CD4-positive, alpha-beta T cell treated with Interleukin-6 for 4 hours (primary cell): ENCODE results near the gene ACAD10.
"Not testable (repeated sequence)": the region's sequence is repeated elsewhere in the genome, so short reads cannot be mapped to it uniquely, and the experiment has no call there.

Source experiments
- DNase-seq: peaks from one replicate; pipeline ENCODE4 v3.0.0-alpha.2; 2020; ENCODE audit warnings: mixed read lengths

ACAD10 gene

DNA sequence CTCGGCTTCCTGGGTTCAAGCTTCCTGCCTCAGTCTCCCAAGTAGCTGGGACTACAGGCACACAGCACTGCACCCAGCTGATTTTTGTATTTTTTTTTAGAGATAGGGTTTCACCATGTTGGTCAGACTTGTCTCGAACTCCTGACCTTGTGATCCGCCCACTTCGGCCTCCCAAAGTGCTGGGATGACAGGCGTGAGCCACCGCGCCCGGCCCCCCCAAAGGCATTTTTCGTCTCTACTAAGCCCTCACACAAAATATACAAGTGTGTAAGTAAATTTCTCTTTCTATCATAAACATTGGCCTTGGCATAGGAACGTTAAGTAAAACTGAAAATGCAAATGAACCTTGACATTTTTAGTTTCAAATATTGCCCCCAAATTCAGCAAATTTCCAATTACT lies 2.1 kb downstream of the ACAD10 start:
- DNase-seq: no peak

DNA sequence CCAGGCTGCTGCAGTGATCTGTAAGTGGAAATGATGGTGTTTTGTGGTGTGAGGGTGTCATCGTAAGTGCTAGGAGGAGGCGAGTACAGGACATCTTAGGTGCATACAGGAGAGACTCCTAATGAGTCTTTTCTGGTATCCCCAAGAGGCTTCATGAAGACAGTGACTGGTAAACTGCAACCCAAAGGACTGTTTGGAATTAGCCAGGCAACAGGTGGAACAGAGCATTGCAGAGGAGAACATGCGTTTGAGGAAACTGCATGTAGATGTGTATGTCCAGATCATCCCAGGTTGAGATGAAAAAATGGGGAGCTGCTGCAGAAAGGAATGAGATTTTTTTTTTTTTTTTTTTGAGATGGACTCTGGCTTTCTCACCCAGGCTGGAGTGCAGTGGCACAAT lies 5.4 kb downstream of the ACAD10 start:
- no peak for DNase-seq

DNA sequence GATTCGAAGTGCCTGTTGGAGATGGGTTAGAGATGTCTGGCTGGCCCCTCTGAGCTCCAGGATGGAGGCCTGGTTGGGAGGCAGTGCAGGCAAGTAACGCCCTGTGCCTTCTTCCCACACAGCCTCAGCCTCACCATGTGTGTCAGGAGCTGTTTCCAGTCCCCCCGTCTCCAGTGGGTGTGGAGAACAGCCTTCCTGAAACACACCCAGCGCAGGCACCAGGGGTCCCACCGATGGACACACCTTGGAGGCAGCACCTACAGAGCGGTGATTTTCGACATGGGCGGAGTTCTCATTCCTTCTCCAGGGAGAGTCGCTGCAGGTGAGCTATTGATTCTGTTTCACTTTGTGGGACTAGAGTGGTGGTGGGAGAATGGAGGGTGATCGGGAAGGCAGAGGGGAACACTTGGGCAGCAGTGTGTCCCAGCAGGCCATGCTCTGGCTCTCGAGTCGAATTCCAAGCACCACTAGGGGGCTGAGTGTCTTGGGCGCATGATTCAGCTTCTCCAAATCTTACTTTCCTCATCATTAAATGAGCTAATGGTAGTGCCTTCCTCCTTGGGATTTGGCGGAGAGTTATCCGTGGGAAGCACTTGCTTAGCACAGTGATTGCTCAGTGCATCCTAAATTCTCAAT lies 6.8 kb downstream of the ACAD10 start:
- DNase-seq: no peak

DNA sequence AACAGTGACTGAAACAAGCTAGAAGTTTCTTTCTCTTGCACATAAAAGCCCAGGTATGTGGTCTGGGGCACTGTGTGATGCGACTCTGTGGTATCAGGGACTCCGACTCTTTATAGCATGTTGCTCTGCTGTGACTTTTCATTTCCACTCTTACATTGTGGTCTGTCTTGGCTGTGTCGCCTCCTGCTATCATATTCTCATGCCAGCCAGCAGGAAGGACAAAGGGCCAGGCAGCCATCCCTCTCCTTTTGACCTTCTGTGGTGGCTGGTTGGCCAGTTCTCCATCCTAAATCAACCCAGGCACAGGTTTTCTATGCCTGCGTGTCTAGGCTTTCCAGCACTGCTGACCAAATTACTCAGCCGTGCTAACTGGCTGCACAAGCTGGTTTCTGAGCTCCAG lies 8.0 kb downstream of the ACAD10 start:
- DNase-seq: no peak

DNA sequence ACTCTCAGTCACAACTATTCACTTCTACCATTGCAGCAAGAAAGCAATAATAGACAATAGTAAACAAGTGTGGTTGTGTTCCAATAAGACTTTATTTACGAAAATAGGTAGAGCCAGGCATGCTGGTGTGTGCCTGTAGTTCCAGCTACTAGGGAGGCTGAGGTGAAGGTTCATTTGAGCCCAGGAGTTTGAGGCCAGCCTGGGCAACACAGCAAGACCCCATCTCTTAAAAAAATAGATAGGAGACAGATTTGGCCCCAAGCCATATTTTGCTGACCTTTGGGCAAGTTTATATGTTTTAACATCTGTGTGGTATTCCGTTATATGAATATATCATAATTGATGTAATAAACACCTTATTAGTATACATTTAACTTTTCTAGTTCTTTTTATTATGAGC lies 14.1 kb downstream of the ACAD10 start:
- no peak for DNase-seq

DNA sequence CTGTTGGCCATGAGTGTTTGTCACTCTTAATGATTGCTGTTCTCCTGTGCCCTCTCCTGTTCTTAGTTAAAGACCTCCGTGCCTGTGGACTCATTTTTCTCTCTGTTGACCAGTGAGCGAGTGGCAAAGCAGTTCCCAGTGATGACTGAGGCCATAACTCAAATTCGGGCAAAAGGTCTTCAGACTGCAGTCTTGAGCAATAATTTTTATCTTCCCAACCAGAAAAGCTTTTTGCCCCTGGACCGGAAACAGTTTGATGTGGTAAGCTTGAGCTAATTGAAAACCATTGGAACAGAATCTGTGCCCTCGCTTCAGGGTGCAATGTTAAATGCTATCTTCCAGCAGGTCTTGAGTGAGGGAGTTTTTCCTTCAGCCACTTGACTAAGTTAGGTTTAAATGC lies 19.8 kb downstream of the ACAD10 start:
- no peak for DNase-seq

DNA sequence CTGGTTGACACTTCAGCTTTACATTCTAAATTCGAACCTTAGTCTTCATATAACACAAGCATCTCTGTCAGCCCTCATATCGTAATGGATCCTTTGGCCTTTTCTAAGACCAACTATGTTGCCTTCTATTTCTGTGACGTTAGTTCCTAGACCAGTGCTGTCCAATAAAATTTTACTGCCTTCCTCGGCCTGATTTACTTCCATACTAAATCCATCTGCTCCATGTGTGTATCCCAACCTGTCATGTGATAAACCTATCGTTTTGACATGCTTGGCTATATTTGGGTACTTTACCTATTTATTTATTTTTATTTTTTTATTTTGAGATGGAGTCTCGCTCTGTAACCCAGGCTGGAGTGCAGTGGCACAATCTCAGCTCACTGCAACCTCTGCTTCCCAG lies 20.3 kb downstream of the ACAD10 start:
- DNase-seq: no peak

DNA sequence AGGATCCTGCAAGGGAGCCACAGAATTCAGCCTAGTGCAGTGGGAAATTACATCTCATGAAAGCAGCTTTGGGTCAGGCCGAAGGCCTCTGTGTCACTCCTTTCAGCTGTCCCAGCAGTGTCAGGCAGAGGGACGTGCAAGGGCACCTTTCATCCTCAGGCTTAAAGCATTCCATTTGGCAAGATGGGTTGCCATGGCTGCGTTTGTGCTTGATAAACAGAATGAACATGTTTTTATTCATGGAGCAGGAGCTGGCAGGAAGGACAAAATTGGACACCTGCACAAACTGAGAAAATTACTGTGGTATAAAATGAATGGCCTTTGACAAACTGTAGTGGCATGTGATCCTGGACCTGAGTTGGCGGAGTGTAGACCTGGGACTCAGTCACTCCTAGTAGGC lies 29.4 kb downstream of the ACAD10 start:
- DNase-seq: no peak

DNA sequence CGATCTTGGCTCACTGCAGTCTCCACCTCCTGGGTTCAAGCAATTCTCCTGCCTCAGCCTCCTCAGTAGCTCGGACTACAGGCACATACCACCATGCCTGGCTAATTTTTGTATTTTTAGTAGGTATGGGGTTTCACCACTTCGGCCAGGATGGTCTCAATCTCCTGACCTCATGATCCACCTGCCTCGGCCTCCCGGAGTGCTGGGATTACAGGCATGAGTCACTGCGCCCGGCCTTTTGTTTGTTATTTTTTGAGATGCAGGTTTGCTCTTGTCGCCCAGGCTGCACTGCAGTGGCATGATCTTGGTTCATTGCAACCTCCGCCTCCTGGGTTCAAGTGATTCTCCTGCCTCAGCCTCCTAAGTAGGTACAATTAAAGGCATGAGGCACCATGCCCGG lies 33.5 kb downstream of the ACAD10 start:
- DNase-seq: not testable (repeated sequence)

DNA sequence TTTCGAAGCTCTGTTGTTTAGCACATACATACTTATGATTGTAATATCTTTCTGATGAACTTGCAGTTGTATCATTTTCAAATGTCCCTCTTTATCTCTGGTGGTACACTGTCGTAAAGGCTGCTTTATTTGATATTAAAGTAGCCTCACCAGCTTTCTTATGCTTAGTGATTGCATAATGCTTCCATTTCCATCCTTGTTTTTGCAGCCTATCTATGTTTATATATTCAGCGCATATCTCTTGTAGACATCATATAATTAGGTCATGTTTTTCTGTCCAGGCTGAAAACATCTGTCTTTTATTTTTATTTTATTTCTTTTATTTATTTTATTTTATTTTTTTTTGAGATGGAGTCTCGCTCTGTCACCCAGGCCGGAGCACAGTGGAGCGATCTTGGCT lies 34.6 kb downstream of the ACAD10 start:
- DNase-seq: no peak

DNA sequence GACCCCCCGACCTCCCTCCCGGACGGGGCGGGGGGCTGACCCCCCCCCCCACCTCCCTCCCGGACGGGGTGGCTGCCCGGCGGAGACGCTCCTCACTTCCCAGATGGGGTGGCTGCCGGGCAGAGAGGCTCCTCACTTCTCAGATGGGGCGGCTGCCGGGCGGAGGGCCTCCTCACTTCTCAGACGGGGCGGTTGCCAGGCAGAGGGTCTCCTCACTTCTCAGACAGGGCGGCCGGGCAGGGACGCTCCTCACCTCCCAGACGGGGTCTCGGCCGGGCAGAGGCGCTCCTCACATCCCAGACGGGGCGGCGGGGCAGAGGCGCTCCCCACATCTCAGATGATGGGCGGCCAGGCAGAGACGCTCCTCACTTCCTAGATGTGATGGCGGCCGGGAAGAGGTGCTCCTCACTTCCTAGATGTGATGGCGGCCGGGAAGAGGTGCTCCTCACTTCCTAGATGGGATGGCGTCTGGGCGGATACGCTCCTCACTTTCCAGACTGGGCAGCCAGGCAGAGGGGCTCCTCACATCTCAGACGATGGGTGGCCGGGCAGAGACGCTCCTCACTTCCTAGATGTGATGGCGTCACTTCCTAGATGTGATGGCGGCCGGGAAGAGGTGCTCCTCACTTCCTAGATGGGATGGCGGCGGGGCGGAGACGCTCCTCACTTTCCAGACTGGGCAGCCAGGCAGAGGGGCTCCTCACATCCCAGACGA lies 38.0 kb downstream of the ACAD10 start:
- DNase-seq: not testable (repeated sequence)

DNA sequence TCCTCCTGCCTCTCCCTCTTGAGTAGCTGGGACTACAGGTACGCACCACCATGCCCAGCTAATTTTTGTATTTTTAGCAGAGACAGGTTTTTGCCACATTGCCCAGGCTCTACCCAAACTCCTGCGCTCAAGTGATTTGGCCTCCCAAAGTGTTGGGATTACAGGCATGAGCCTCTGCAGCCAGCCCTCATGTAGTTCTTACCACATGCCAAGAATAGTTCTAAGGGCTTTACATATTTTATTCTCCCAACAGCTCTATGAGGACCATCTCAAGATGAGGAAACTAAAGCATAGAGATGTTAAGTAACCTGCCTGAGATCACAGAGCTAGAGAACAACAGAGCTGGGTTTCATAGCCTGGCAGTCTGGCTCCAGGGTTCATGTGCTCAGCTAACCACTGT lies 42.9 kb downstream of the ACAD10 start:
- no peak for DNase-seq

DNA sequence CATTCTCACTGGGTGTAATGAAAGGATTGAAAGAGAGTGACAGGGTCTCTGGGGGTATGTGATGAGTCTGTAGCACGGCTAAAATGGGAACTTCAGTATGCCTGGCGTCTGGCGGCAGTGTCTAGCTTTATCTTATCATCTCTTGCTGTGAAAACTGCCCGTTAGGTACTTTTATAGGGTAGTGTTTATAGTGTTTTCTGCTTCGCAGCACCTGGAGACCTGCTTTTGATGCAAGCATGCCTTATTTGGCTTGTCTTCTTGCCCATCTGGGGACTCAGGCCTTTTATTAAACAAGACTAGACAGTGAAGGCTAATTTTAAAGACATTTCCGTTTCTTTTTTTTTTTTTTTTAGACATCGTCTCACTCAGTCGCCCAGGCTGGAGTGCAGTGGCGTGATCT lies 44.6 kb downstream of the ACAD10 start:
- no peak for DNase-seq

DNA sequence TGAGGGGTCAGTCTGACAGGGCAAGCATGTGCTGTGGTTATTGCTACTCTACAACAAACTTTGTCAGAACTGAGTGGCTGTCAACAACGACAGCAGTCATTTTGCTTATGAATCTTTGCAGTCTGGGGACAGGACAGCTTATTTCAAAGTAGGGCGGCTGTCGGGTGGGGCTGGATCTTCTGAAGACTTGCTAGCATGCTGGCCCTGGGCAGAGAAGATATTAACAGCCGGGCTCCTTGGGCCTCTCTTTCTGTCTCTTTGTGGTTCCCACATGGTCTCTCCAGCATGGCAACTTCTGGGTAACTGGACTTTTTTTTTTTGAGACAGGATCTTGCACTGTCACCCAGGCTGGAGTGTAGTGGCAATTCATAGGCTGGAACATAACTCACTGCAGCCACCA lies 46.9 kb downstream of the ACAD10 start:
- no peak for DNase-seq

DNA sequence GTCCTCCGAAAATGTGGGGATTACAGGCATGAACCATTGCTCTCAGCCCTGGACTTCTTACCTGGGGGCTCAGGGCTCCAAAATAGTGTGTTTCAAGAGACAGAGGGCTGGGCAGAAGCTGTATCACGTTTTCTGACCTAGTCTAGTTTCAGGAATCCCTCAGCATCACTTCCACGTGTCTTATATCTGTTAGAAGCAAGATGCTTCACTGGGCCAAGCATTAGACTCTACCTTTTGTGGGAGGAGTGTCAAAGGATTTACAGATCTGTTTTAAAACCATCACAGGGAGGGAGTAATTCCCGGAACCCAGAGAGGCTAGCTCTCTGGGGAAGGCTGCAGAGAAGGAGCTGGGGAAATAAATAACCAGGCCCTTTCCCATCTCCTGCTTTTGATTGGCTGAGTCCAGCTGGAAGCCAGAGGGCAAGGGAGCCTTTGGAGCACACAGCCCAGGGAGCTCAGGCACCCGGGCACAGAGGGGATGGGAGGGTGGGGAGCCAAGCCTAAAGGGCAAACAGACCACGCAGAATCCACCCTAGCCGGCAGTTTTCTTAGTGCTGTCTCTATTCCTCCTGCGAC lies 47.6 kb downstream of the ACAD10 start:
- no peak for DNase-seq

DNA sequence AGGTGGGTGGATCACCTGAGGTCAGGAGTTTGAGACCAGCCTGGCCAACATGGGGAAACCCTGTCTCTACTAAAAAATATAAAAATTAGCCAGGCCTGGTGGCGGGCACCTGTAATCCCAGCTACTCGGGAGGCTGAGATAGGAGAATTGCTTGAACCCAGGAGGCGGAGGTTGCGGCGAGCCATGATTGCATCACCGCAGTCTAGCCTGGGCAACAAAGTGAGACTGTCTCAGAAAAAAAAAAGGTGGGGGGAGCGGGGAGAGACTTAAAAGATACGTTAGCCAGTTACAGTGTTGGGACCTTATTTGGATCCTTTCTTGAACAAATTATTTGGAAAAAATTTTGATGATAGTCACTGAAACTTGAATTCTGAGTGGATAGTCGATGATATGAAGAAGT lies 53.7 kb downstream of the ACAD10 start:
- DNase-seq: not testable (repeated sequence)

DNA sequence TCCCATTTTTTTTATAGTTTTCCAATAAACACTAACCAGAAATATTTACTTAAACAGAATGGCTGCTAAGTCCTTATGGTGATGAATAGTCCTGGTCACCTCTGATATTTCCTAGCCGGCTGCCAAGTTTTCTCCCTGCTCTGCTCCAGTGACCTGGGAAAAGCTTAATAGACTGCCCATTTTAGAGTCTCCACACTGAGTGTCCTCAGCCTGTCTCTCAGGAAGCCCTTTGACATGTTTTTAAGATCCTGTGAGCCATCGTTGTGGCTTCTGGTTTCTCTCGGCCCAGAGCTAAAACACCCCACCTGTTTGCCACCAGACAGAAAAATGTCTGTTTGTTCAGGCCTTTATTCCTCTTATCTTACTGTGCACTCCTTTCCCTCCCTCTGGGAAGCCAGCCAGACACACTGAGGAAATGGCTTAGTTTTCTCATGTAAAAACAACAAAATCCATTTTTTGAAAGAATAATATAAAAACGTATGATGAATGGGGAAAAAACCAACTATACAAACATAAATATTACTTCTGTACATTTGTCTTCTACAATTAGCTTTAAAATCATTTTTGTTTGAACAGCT lies 55.5 kb downstream of the ACAD10 start:
- DNase-seq: no peak

DNA sequence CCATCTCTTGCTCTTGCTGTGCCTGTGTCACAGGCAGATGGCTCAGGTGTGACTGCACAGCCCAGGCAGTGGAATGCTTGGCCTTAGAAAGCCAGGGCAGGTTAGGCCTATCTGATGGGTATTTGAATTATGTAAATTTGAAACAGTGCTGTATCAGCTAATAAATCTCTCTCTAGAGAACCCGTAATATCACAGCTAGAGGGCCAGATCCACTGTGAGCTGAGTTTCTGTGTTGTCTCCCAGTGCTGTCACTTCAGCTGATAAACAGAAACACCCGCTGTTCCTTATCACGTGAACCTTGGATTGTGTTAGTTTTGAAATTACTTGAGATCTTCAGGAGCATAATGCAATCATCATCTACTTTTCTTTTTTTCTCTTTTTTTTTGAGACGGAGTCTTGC lies 59.4 kb downstream of the ACAD10 start:
- no peak for DNase-seq

DNA sequence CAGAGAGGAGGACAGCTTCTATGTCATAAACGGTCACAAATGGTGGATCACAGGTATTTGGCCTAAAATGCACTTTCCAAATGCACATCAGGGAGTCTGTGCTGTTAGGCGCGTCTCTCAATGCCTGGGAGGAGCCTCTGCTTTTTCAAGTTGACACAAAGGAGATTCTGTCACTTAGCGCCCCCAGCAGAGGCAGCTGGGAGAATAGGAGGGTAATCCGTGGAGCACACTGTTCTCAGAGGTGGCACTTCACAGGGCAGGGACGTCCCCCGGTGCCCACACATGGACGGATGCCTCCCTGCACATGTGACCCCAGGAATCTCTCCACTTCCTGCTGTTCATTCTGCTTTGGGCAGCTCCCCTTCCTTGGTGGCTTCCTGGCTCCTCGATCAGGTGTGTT lies 61.5 kb downstream of the ACAD10 start:
- DNase-seq: no peak

DNA sequence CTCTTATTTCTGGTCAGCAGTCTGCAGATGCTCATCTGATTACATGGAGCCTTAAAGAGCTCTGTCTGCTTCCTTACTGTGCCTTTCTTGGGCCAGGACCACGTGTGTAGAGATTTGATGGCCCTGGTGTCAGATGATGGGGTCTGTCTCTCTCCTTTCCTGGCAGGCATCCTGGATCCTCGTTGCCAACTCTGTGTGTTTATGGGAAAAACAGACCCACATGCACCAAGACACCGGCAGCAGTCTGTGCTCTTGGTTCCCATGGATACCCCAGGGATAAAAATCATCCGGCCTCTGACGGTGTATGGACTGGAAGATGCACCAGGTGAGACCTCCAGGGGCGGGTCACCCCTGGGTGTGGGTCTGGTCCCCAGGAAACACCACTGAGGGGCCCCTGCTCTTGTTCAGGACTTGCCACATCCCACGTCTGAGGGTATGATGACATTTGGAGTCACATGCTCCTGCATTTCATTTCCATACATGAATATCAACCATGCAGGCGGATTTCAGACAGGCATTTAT lies 62.4 kb downstream of the ACAD10 start:
- DNase-seq: no peak

DNA sequence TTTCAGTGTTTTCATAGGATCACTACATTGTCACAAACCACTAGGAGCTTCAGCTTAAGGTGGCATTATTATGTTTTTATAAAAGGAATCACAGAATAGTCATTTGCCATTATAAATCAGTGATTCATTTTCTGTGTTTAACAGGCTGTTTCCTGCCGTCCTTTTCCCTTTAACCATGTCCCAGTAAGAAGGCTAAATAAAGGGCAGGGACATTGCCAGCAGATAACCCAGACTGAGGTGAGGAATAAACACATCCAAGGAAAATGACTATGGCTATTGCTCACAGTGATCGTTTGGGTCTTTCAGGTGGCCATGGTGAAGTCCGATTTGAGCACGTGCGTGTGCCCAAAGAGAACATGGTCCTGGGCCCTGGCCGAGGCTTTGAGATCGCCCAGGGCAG lies 63.0 kb downstream of the ACAD10 start:
- no peak for DNase-seq

DNA sequence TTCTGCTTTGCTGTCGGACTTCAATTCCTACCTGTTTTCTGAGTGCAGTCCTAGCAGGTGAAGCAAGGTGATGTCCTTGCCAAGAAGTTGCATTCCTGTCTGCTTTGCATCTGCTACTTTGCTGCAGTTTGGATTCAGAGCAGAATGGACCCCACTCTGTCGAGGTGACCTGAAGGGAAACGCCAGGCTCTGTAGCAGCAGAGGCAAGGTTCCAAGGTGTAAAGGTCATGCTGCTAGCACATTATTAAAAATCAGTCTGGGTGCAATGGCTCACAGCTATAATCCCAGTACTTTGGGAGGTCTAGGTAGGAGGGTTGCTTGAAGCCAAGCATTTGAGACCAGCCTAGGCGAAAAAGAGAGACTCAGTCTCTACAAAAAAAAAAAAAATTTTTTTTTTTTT lies 63.5 kb downstream of the ACAD10 start:
- no peak for DNase-seq

DNA sequence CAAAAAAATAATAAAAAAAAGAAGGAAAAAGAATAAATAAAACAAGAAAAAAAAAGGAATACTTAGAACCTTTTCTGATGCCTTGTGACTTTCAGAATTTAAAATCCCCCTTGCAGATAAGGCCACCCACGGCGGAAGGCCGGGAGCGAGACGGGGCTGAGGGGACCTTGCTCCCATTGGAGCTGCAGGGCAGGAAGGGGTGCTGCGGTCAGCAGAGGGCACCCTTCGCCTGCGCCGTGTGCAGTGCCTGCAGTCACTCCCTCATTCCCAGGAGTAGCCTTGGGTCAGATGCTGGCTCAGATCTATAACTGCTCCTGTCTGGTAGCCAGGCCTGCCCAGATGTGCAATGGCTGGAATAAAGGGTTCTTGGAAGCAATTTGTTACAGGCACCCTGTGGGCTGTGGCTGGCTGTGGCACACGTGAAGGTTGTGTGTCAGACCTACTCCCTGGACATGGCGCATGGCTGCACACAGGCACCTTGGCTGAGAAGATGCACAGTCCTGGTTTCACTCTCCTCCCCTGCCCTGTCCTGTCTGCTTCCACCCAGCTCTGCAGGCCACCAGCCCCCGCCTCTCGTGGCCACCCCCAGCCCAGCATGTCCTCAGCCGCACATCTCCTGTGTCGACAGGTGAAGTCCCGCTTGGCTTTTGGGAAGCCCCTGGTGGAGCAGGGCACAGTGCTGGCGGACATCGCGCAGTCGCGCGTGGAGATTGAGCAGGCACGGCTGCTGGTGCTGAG lies 67.5 kb downstream of the ACAD10 start:
- DNase-seq: peak; percentile 8
